AG04449 (cell line): ENCODE data around the gene CBFA2T3.

Source experiments
- CTCF ChIA-PET: fragments of 350-600 bp; formaldehyde crosslinking; extraction: SDS; loops from one replicate; lab custom pipeline; 2021; ENCODE audit warnings: antibody characterized with exemption; lab: Yijun Ruan, JAX
- POLR2A ChIA-PET: fragments of 400-600, 350-600 bp; formaldehyde crosslinking; extraction: SDS; loops from one replicate; lab custom pipeline; 2020; ENCODE audit warnings: antibody characterized with exemption, inconsistent platforms; lab: Yijun Ruan, JAX
- DNase-seq: peaks from one replicate; pipeline ENCODE4 v3.0.0-alpha.2; 2010; ENCODE audit warnings: low read depth, low spot score
- H3K4me3 ChIP-seq: 2 replicates; pipeline ENCODE4 v1.5.1; 2011; ENCODE audit warnings: low read depth, mild to moderate bottlenecking, control low read depth, low read length
- CTCF ChIP-seq: IDR thresholded peaks from one replicate; pipeline ENCODE4 v1.5.1; 2011; ENCODE audit warnings: mild to moderate bottlenecking, moderate library complexity, low read length, control low read depth, inconsistent platforms; ENCODE audit not compliant: insufficient read depth; ENCODE audit errors: missing control alignments

Gene CBFA2T3

GRCh38 chr16:88923926-88924833 lies 52.8 kb downstream of the CBFA2T3 start:
- ChIA-PET CTCF (interaction anchor here (1.2 to 1.7 kb wide), 3 partner anchors 17 to 66 kb away, joined by 3 to 5 read pairs (median 4); no protein-coding TSS in a partner anchor), POLR2A (interaction anchor here (0.7 kb wide), 1 partner anchor 172 kb away, joined by 3 read pairs; no protein-coding TSS in a partner anchor)
- DNase-seq = no peak
- no peak overlapping the region for H3K4me3 ChIP-seq
- no peak for TF ChIP-seq CTCF

GRCh38 chr16:88923450-88923849 lies 53.6 kb downstream of the CBFA2T3 start:
- POLR2A ChIA-PET = no interaction called here
- no peak for TF ChIP-seq CTCF
- no peak overlapping the region for H3K4me3 ChIP-seq
- CTCF ChIA-PET = no interaction called here
- DNase-seq = no peak

DNA sequence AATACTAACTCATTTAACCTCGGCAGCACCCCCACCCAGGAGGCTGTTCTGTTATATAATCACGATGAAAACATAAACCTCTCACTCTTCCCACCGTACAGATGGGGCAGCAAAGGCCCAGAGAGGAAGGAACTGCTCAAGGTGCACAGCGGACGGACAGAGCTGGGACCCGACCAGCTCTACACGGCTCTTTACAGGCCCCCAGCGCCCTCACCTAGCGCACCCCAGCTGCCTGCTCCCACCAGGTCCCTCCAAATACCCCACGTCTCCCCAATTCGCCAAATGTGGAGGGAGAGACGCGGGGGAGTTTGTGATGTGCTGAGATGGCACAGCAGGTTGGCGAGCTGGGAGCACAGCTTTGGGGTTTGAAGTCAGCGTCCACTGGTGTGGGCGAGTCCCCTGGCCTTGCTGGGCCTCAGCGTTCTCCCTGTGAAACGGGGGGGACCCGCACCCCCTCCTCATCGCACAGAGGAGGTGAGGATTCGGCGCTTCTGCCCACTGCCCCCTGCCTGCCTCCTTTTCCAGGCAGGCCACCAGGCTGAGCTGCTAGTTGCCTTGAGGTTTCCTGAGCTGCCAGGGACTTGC lies 54.1 kb downstream of the CBFA2T3 start:
- ChIA-PET CTCF (no interaction called here), POLR2A (no interaction called here)
- H3K4me3 ChIP-seq = no peak overlapping the region
- DNase-seq = no peak
- no peak for TF ChIP-seq CTCF

DNA sequence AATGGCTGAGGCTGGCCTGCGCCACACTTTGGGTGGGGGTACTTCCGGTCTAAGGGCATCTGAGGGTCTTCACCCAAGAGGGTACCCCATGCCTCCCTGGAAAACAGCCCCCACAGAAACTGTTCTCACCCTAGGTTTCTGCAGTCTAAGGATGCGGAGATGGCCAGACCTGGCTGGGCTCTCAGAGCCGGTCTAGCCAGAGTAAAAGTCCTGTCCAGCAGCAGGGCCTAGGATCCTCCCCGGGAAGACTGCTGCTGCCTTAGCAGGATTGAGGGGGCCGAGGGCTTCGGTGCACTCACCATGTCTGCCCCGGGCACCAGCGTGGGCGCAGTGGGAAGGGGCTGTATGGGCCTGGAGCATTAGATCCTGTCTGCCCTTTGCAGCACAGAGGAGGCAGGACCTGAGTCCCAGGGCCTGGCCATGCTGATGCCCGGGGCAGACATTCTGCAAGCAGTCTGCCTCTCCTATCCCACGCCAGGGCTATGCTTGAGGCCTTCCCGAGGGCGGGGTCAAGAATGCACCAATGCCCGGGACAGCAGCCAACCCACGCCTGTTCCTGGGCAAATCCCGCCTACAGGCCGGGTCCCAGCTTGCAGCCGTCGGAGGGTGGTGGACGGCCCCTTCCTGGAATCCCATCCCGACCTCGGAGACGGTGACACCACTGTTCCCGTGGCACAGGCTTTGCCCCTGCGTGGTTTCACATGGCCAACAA lies 54.7 kb downstream of the CBFA2T3 start:
- ChIA-PET CTCF (no interaction called here), POLR2A (no interaction called here)
- no peak for TF ChIP-seq CTCF
- no peak overlapping the region for H3K4me3 ChIP-seq
- DNase-seq = no peak

DNA sequence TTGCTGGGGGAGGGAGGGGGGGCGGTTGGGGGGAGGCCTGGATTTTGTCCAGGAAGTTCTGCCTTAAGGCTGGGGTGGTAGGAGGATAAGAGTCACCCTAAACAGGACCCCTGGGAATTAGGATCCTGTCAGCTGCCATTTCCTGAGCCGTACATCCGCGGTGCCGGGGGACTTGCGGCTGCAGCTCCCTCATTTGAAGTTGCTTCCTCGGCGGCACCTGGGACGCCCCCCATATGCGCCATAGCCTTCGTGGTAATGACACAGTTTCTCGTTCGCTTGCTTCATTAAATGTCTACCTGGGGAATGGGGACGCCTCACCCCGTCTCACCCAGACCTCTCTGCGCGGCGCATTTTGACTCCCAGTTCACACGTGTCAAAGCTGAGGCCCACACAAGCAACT lies 55.4 kb downstream of the CBFA2T3 start:
- no peak overlapping the region for H3K4me3 ChIP-seq
- CTCF ChIA-PET = no interaction called here
- POLR2A ChIA-PET = no interaction called here
- no peak for TF ChIP-seq CTCF
- no peak for DNase-seq
